SK-N-SH treated with all-trans-retinoic acid at 6 μM for 48 hours (cell line): ENCODE measurements around the gene TESMIN.

Experiments used
- ATAC-seq: fragments of 200-7000 bp; cut with Tn5 transposase; 3 replicates; pipeline ENCODE4 v1.9.1; 2020; ENCODE audit warnings: mild to moderate bottlenecking, moderate library complexity
- ARNTL ChIP-seq: fragments of 450-650 bp; formaldehyde crosslinking; IDR thresholded peaks from 2 replicates; pipeline ENCODE4 v1.5.0; 2020; ENCODE audit warnings: low read depth, mild to moderate bottlenecking, moderate library complexity, borderline replicate concordance
- BACH2 ChIP-seq: fragments of 250-450 bp; sonication (Bioruptor Pico); IDR thresholded peaks from 2 replicates; pipeline ENCODE4 v1.9.0; 2021; ENCODE audit warnings: mild to moderate bottlenecking, borderline replicate concordance
- CSDC2 ChIP-seq: fragments of 250-450 bp; sonication (Bioruptor Pico); IDR thresholded peaks from 2 replicates; pipeline ENCODE4 v1.5.0; 2020; ENCODE audit warnings: mild to moderate bottlenecking, moderate library complexity
- ESRRG ChIP-seq: fragments of 250-450 bp; sonication (Bioruptor Pico); IDR thresholded peaks from 2 replicates; pipeline ENCODE4 v1.6.1; 2021; ENCODE audit warnings: mild to moderate bottlenecking
- GLIS3 ChIP-seq: fragments of 250-450 bp; sonication (Bioruptor Pico); IDR thresholded peaks from 2 replicates; pipeline ENCODE4 v1.5.0; 2020; ENCODE audit warnings: mild to moderate bottlenecking, moderate library complexity
- ISL1 ChIP-seq: fragments of 250-450 bp; sonication (Bioruptor Pico); IDR thresholded peaks from 2 replicates; pipeline ENCODE4 v2.1.2; 2022; ENCODE audit warnings: mild to moderate bottlenecking, moderate library complexity
- OSR1 ChIP-seq: fragments of 250-450 bp; sonication (Bioruptor Pico); IDR thresholded peaks from 2 replicates; pipeline ENCODE4 v1.8.0; 2022; ENCODE audit warnings: moderate library complexity, mild to moderate bottlenecking, inconsistent platforms
- SNAI2 ChIP-seq: fragments of 250-450 bp; sonication (Bioruptor Pico); IDR thresholded peaks from 2 replicates; pipeline ENCODE4 v1.5.0; 2020; ENCODE audit warnings: mild to moderate bottlenecking, moderate library complexity
- TCF4 ChIP-seq: fragments of 250-450 bp; sonication (Bioruptor Pico); IDR thresholded peaks from 2 replicates; pipeline ENCODE4 v1.8.0; 2021; ENCODE audit warnings: mild to moderate bottlenecking, moderate library complexity, borderline replicate concordance
- TOX ChIP-seq: fragments of 250-450 bp; sonication (Bioruptor Pico); IDR thresholded peaks from 2 replicates; pipeline ENCODE4 v1.8.0; 2021; ENCODE audit warnings: mild to moderate bottlenecking, moderate library complexity, borderline replicate concordance
- ZC3H10 ChIP-seq: fragments of 250-450 bp; sonication (Bioruptor Pico); IDR thresholded peaks from 2 replicates; pipeline ENCODE4 v1.5.1; 2021; ENCODE audit warnings: mild to moderate bottlenecking, moderate library complexity
- ZFP30 ChIP-seq: fragments of 450-650 bp; formaldehyde crosslinking; IDR thresholded peaks from 2 replicates; pipeline ENCODE4 v1.5.0; 2022; ENCODE audit warnings: mild to moderate bottlenecking, moderate library complexity
- ZNF565 ChIP-seq: fragments of 450-650 bp; formaldehyde crosslinking; conservative IDR thresholded peaks from 2 replicates; pipeline ENCODE4 v1.5.0; 2020; ENCODE audit warnings: low read depth, mild to moderate bottlenecking, moderate library complexity
- ZNF8 ChIP-seq: fragments of 450-650 bp; formaldehyde crosslinking; IDR thresholded peaks from 2 replicates; pipeline ENCODE4 v1.5.0; 2020; ENCODE audit warnings: mild to moderate bottlenecking, moderate library complexity
- TF ChIP-seq, protein P1 (sequence below): fragments of 250-450 bp; sonication (Bioruptor Pico); IDR thresholded peaks from 2 replicates; pipeline ENCODE4 v1.5.1; 2021; ENCODE audit warnings: mild to moderate bottlenecking, moderate library complexity
- TF ChIP-seq, protein P2 (sequence below): fragments of 250-450 bp; sonication (Bioruptor Pico); IDR thresholded peaks from 2 replicates; pipeline ENCODE4 v1.8.0; 2020; ENCODE audit warnings: mild to moderate bottlenecking, moderate library complexity, borderline replicate concordance
- TF ChIP-seq, protein P3 (sequence below): fragments of 250-450 bp; sonication (Bioruptor Pico); IDR thresholded peaks from 2 replicates; pipeline ENCODE4 v1.5.0; 2020; ENCODE audit warnings: mild to moderate bottlenecking, moderate library complexity
- TF ChIP-seq, protein P4 (sequence below): fragments of 250-450 bp; sonication (Bioruptor Pico); IDR thresholded peaks from 2 replicates; pipeline ENCODE4 v1.8.0; 2021; ENCODE audit warnings: low read depth, mild to moderate bottlenecking, moderate library complexity, borderline replicate concordance

Gene TESMIN

DNA sequence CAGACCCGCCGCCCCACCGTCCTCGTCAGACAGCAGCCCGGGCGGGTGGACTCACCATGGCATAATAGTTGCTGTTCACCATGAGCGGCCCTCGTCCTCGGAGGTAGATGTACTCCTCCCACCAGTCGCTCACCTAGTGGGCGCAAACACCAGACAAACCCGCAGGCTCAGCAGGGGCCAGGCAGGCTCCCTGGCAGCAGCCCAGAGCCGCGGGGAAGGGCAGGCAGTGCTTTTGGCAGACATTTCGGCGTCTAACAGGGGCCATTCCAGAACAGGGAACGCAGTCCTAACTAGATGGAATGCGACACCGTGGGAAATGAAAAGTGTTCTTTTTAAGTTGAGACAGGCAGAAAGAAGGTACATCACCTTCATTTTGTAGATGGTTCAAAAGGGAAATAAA is 45.5 kb upstream of the TESMIN start (continued):
- TF ChIP-seq TOX (CRISPR knock-in tag) (no peak), ZNF565 (CRISPR knock-in tag) (no peak), SNAI2 (no peak), BACH2 (CRISPR knock-in tag) (no peak), ISL1 (CRISPR knock-in tag) (no peak)
- TF ChIP-seq, all 23 proteins: peak for 0

DNA sequence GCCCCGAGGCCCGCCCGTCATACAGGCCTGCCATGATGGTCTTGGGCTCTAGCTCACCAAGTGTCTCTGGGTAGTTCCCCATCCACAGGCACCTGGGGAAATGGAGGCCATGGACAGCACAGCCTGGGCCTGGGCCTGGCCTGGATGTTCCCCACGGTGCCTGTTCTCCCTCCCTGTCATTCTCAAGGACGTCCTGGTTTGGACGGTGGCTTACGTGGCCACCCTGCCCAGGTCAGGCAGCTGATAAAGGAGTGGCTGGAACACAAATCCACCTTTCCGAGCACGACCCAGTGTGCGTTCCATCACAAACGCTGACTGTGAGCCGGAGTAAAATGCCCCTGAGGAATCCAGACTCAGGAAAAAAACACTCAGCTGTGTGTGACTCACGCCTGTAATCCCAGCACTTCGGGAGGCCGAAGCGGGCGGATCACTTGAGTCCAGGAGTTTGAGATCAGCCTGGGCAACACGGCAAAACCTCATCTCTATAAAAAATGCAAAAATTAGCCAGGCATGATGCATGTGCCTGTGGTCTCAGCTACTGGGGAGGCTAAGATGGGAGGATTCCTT is 41.2 kb upstream of the TESMIN start:
- no peak for ATAC-seq
- TF ChIP-seq GLIS3 (CRISPR knock-in tag) = no peak
- TF ChIP-seq, protein P1, sequence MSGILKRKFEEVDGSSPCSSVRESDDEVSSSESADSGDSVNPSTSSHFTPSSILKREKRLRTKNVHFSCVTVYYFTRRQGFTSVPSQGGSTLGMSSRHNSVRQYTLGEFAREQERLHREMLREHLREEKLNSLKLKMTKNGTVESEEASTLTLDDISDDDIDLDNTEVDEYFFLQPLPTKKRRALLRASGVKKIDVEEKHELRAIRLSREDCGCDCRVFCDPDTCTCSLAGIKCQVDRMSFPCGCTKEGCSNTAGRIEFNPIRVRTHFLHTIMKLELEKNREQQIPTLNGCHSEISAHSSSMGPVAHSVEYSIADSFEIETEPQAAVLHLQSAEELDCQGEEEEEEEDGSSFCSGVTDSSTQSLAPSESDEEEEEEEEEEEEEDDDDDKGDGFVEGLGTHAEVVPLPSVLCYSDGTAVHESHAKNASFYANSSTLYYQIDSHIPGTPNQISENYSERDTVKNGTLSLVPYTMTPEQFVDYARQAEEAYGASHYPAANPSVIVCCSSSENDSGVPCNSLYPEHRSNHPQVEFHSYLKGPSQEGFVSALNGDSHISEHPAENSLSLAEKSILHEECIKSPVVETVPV = no peak
- TF ChIP-seq OSR1 (CRISPR knock-in tag) = no peak
- TF ChIP-seq ZNF8 (CRISPR knock-in tag) = no peak

DNA sequence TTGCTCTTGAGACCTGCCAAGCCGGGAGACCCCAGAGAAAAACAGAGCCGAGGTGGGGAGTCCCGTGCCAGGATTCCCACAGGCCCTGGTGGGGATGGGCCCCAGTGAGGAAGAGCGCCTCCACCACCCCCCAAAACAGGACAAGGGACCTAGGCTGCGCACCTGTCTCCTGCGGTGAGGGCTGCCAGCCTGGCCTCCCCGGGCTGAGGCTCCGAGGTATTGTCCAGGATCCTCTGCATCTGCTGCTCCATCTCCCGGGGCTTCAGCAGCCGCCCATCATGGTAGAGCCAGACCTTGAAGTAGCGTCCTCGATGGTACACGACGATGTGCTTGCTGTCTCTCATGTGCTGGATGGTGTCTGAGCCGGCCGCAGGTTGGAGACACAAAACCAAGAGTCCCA is 33.3 kb upstream of the TESMIN start:
- TF ChIP-seq ZNF8 (CRISPR knock-in tag) (no peak), TCF4 (no peak), ARNTL (CRISPR knock-in tag) (no peak), BACH2 (CRISPR knock-in tag) (no peak), ISL1 (CRISPR knock-in tag) (no peak), ZC3H10 (CRISPR knock-in tag) (no peak), ESRRG (CRISPR knock-in tag) (no peak), ZFP30 (CRISPR knock-in tag) (no peak)
- TF ChIP-seq, protein P2, sequence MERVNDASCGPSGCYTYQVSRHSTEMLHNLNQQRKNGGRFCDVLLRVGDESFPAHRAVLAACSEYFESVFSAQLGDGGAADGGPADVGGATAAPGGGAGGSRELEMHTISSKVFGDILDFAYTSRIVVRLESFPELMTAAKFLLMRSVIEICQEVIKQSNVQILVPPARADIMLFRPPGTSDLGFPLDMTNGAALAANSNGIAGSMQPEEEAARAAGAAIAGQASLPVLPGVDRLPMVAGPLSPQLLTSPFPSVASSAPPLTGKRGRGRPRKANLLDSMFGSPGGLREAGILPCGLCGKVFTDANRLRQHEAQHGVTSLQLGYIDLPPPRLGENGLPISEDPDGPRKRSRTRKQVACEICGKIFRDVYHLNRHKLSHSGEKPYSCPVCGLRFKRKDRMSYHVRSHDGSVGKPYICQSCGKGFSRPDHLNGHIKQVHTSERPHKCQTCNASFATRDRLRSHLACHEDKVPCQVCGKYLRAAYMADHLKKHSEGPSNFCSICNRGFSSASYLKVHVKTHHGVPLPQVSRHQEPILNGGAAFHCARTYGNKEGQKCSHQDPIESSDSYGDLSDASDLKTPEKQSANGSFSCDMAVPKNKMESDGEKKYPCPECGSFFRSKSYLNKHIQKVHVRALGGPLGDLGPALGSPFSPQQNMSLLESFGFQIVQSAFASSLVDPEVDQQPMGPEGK (CRISPR knock-in tag) = no peak
- TF ChIP-seq, protein P1 = no peak
- TF ChIP-seq, protein P3, sequence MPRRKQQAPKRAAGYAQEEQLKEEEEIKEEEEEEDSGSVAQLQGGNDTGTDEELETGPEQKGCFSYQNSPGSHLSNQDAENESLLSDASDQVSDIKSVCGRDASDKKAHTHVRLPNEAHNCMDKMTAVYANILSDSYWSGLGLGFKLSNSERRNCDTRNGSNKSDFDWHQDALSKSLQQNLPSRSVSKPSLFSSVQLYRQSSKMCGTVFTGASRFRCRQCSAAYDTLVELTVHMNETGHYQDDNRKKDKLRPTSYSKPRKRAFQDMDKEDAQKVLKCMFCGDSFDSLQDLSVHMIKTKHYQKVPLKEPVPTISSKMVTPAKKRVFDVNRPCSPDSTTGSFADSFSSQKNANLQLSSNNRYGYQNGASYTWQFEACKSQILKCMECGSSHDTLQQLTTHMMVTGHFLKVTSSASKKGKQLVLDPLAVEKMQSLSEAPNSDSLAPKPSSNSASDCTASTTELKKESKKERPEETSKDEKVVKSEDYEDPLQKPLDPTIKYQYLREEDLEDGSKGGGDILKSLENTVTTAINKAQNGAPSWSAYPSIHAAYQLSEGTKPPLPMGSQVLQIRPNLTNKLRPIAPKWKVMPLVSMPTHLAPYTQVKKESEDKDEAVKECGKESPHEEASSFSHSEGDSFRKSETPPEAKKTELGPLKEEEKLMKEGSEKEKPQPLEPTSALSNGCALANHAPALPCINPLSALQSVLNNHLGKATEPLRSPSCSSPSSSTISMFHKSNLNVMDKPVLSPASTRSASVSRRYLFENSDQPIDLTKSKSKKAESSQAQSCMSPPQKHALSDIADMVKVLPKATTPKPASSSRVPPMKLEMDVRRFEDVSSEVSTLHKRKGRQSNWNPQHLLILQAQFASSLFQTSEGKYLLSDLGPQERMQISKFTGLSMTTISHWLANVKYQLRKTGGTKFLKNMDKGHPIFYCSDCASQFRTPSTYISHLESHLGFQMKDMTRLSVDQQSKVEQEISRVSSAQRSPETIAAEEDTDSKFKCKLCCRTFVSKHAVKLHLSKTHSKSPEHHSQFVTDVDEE (CRISPR knock-in tag) = no peak
- TF ChIP-seq, protein P4, sequence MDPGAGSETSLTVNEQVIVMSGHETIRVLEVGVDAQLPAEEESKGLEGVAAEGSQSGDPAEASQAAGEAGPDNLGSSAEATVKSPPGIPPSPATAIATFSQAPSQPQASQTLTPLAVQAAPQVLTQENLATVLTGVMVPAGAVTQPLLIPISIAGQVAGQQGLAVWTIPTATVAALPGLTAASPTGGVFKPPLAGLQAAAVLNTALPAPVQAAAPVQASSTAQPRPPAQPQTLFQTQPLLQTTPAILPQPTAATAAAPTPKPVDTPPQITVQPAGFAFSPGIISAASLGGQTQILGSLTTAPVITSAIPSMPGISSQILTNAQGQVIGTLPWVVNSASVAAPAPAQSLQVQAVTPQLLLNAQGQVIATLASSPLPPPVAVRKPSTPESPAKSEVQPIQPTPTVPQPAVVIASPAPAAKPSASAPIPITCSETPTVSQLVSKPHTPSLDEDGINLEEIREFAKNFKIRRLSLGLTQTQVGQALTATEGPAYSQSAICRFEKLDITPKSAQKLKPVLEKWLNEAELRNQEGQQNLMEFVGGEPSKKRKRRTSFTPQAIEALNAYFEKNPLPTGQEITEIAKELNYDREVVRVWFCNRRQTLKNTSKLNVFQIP = no peak
- TF ChIP-seq, all 23 proteins: peak for 0
- ATAC-seq = no peak

DNA sequence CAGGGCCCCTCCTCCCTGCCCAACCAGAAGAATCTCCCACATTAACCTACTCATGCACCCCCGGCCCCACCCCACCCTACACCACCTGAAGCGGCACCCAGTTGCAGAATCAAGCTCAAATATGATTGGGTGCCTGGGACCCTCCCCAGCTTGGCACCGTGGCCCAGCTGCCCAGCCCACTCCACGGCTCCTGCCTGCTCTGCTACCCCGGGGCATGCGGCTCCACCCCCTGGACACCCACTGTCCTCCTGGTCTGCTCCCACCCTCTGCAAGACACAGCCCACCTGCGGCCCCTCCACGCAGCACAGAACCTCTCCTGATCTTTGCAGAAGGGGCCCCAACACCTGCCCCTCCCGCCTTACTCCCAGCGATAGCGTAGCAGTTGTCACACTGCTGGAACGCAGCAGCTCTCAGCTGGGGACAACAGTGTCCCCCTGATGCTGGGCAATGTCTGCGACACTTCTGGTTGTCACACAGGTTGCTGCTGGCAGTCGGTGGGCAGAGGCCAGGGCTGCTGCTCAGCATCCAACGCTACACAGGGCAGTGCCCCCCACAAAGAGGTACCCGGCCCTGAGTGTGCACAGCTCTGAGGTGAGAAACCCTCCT is 32.0 kb upstream of the TESMIN start:
- TF ChIP-seq ZNF8 (CRISPR knock-in tag) (no peak), CSDC2 (CRISPR knock-in tag) (no peak), OSR1 (CRISPR knock-in tag) (no peak)
- no peak for ATAC-seq
